Iris pigment epithelial cell (primary cell): ENCODE measurements around the gene AFF1.

ENCODE experiments used
- DNase-seq: peaks from one replicate; pipeline ENCODE4 v3.0.0-alpha.2; 2011; ENCODE audit warnings: low read depth

AFF1 gene

DNA sequence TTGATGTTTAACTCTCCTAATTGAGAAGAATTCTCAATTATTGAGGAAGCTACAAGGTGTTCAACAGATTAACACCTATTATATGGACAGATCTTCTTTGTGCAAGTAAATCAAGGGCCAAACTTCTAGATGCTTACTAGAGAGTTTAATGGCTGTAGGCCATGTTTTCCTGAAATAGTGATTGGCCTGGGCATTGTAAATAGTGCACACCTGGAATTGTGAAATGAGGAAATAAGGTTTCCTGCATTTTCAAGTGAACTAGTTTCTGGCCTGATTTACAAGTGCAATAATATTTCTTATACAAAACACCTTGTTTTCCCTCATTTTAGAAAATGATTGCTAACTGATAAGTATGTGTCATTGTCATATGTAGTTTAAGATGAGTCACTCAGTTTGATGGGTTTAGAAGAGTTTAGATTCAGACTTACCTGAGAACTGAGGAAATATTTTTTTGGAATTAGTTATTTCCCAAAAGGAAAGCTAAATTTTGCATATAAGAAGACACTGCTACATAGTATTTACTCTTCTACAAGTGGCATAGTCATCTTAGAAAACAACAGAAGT is 21.2 kb downstream of the AFF1 start:
- no peak for DNase-seq

DNA sequence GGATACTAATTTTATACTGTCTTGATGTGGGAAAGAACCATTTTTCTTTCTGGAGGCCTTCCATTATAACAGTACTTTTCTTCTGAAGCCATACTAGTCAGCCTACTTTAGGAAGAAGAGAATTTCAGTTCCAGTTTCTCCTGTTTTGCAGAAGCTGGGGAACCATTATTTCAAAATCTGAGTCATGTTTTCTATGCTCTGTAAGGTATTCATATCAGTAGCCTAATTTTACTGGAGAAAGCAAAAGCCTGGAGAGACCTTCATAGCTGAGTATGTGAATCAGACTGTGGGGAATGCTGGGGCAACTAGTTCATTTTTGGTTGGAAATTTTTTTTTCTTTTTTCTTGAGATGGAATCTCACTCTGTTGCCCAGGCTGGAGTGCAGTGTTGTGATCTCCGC is 22.4 kb downstream of the AFF1 start:
- DNase-seq: peak; percentile 82

DNA sequence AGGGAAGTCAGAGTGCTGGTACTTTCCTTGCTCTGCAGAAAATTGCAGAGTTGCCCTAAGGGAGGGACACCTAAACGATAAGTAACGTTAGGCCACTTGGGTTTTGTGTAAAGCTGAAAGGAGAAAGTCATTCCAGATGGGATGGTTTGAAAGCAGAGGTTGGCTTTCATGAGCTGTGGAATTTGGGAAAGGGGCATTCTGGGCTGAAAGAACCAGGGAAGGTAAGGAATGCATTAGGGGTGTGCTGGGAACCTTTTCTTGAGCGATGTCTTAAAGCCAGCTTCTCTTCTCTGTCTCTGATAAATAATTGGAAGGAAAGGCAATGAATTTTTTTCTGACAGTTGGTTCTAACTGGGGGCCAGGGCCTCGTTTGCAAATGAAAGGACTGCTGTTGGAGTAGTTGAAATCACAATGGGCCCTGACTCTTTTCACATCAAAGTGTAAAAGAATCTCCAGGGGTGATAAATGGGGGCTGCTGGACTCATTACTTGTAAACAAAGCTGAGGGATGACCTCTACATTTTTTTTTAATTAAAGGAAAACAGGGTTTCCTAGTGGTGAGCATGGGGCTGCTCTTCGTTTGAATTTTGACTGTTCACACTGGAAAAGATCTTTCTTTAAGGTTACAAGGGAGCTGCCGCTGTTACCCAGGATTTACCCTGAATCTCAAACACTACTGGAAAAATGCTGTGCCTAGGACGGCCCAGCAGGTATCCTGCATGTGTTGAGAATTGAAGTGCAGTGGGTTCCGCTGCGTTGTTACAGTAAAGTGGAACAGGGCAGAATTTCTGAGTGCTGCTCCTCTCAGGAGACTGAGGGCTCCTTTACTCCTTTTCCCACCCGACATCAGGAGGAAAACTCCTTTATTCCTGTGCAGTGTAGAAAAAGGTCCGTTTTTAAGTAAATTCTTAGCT is 25.0 kb downstream of the AFF1 start:
- no peak for DNase-seq

DNA sequence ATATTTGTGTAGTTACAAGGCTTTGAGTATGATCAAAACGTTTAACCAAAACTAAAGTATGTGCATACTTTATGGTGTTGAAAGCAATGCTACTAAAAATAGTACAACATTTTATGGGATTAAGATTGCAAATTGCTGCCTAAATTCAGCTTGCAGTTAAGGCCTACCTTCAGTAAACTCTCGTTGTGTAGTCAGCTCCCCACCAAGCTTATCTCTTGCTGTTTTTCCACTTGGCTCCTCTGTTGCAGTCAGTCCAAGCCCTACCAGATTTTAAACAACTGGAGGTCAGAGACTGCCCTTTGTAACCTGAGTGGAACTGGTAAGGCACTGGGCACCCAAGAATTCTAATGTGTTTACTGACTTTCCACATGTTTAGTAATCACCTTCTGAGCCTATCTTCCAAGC is 25.7 kb downstream of the AFF1 start:
- peak; percentile 54 for DNase-seq

DNA sequence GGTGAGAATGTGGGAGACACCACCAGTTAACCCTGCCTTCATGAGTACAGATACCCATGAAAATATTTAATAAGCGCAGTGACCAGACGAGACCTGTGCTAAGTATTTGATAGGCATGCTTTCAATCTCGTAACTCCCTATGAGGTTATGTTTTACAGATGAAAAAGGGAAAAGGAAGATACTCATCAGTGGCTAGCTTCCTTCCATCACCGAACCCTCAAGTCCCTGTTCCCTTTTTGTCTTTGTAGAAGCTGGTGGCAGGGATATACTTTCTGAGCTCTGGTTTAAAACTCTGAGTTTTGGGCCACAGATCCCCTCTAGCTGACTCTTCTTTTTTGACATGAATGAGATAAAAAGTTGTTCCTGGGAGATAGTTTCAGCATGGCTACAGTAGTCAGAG is 26.3 kb downstream of the AFF1 start:
- no peak for DNase-seq

DNA sequence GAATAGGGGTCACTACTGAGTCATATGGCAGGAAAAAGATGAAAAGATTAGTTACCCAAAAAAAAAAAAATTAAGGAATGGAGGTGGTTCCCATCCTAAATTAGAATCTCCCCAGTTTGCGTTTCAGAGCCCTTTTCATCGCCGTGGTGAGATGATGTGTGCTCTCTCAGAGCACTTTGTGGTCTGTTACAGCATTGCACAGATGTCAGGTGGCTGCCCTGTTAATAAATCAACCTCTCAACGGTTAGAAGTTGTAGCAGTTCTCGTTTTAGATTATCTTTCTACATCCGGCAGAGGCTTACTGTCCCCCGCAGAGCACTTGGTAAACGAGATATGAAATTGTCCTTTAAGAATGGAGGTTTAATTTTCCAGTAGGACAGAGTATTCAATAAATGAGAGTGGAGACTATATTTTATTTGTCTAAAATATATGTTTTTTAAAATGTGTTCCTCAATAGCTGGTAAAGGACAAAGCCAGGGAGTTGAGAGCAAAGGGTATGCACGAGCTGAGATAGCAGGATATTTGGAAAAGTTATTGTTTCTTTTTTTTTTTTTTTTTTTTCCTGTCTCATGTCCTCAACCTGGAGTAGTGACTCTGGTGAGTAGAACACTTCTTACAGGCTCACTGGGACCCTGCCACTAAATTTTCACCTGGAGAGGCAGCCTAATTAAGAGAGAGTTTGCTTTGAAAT is 26.9 kb downstream of the AFF1 start:
- no peak for DNase-seq

DNA sequence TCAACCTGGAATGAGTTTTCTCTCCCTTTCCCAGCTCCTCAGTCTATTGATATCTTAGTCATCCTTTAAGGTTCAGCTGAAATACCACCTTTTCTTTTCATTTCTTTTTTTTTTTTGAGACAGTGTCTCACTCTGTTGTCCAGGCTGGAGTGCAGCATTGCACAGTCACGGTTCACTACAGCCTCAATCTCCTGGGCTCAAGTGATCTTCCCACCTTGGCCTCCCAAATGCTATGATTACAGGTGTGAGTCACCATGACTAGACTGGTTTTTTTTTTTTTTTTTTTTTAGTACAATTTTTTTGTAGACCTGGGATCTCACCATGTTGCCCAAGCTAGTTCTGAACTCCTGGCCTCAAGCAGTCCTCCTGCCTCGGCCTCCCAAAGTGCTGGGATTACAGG is 28.9 kb downstream of the AFF1 start:
- DNase-seq: peak; percentile 50

DNA sequence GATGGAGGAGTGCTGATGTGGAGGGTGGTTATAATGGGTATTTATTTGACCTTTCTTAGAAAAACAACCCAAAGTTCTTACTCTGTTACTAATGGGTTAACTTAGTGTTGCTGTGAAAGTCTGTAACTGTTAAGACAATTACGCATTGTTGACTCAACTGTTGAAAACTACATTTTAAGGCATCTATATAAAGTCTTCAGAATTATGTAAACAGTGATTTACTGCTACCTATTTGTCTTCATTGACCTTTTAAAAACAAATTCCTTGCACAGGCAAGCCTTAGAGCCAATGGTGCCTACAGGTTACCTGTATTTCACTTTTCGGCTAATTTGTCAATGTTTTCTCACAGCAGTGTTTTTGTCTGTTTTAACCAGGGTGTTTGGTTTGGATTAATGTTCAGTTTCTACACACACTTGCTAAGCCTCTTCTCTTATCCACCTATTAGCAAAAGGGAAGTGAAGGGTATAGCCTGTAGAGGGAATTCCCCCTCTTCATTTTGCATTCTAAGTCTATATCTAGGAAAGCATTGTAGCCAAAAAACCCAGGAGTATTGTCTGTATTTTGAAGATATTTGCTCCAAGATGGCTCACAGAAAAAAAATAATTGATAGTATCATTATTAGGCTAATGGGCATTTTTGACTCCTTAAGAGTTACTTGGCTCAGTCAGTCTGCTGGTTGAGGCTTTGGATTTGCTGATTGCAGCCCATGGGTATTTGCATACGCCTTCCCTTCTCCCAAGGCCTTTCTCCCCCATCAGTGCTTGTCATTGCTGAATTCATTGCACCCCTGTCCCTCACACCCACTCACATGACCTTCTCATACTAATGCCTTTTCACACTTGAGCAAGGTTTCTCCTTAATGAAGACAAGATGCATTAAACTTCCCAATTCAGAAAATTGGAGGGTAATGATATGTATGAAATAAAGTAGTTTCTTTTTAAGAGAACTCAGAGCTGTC is 30.5 kb downstream of the AFF1 start:
- no peak for DNase-seq

DNA sequence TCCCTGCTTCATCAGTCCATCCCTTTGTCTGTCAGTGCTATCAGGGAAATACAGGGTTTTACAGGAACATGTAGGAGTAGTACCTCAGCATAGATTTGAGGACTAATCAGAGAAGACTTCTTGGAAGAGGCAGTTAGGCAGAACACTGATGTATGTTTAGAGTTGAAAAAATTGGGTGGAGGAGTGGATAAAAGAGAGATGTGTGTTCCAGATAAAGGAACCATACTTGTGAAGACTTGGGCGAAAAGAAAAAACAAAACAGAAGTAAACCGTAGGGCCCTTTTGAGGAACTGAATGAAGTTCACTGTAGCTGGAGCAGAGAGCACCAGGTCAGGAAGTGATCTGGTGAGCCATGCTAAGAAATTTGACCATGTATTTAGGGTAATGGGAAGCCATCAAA is 32.3 kb downstream of the AFF1 start:
- no peak for DNase-seq

DNA sequence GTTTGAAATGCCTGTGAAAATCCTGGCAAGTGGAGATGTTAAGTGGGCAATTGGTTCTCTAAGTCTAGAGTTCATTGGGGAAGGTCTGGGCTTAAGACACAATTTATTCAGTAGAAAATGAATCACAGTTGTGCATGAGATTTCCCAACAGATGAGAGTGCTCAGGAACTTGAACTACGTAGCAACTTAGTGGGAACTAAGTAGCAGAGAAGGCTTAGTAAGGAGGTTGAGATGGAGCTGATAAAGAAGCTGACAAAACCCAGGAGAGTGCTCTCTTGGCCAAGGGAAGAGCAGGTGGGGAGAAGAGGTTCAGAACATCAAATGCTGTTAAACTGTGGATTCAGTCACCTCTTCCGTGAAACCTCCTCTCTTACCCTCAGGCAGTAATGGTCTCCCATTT is 33.0 kb downstream of the AFF1 start:
- DNase-seq: peak; percentile 94

DNA sequence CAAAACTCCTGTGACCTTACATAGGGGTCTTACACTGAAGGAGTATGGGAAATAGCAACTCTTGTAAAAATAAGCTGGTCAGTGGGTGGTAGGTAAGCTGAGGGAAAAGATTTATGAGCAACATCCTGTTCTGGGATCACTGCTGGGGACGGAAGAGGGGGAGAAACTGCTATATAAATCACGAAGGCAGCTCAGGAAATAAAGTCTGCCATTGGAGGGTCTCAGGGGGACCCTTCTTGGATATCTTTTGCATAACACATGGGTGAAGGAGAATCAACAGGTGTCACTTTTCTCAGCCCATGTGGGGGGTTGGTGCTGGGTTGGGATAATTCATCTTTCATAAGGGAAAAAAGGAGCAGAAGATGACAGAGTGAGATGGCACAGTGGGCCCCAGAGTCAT is 33.7 kb downstream of the AFF1 start:
- no peak for DNase-seq

DNA sequence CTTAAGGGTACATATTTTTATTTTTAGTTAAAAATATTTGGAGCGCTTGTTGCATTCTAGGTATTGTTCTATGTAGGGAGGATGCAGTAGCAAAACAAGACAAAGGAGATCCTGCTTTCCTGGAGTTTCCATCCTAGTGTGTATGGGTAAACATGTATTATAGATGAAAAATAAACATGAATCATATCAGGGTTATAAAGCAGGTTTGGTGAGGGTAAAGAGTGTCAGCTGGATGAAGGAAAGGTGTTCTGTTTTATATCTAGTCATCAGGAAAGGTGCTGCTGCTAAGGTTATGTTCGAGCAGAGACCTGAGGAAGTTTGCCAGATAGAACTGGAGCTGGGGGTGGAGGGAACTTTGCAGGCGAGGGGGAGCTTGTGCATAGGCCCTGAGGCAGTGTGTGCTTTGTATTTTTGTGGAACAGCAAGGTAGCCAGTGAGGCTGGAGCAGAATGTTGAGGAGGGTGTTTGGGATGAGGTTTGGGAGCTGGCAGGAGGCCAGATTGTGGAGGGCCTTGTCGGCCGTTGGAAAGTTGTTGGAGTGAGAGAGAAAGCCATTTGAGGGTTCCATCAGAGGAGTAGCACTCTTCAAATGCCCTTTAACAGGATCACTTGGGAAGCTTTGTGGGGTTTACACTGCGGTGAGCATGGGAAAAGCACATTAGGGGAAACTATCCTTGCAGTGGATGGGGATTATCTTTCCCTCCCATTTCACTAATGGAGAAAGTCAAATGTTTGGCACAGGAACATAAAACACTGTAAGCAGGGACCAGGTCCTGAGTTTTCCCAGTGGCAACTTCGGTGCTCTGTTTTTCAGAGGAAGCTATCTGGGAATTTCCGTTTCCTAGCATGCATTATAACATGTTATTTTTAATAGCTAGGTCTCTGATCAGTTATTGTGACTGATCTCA is 35.9 kb downstream of the AFF1 start:
- DNase-seq: no peak

DNA sequence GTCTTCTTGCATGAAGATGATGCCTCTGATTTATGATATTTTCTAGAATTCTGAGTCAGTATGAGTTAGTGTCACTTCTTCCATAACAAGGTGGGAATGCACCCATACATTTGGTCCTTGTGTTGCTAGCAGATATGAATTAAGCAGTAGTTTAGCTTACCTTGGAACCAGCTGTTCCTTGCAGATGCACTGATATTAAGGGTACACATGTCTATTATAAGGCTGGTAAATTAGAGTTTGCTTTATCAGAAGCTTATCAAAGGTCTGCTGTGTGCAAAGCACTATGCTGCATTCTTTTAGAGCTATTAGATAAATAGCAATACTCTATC is 36.5 kb downstream of the AFF1 start:
- DNase-seq: no peak

DNA sequence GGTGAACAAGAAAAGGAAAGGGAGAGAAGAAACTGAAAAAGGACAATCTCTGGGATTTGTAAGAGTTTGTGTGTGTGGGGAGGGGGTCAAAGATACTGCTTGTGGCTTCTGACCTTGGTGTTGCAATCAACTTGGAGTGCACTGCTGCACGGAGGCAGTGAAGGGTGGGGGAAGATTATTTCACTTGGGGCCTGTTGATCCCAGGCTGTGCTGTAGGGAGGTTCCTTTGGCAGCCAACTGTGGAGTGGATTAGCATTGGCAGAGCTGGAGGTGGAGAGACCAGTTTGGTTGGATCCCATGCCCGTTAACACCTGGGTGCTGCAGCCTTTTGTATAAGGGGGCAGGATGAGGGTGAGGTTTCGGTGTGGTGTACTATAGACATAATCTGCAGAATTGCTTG is 38.2 kb downstream of the AFF1 start:
- peak; percentile 40 for DNase-seq

DNA sequence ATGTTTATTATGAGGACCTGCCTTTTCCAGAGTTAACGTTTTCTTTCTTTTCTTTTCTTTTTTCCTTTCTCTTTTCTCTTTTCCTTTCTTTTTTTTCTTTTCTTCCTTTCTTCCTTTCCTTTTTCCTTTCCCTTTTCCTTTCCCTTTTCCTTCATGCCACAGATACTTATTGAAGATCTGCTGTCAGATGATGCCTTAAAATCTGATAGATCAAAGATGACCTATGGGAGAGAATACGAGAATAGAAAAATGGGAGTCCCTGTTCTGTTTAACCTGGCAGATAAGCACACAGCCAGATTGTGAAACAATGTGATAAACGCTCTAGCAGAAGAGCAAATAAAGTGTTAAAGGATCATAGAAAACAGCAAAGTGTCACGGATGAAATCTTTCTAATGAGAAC is 38.9 kb downstream of the AFF1 start:
- no peak for DNase-seq

DNA sequence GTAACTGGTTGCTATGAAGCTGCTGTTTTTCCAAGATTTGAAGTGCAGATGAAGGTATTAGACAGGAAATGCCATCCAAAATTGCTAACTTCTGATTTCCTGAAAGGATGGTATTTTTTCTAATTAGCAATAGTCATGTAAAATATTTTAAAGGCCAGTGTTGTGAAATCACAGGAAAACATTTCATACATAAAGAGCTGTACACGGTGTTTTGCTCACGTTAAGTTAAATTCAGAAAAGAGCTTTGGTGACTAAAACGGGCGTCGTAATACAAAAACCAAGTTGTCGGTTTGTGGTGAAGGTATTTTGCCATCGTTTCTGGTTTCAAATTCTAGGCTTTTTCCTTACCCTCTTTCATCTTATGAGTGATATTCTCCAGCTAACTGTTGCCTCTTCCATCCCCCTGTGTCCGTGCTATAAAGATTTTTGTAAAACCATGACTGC is 39.8 kb downstream of the AFF1 start:
- DNase-seq: peak; percentile 50

DNA sequence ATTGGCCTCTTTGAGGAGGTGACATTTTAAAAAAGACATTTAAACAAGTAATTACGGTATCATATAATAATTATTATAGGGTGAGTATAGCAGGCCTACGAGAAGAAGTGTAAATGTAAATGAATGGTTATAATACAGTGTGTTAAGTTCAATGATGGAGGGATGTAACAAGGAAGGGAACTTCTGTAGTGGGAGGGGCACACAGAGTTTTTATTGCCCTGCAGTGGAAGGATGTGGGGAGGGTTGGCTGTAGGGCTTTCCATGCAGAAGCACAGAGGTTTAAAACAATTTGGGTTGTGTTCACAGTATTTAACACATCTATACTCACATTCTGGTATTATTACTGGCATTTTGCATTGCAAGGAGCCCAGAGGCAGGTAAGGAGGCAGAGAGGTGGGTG is 41.1 kb downstream of the AFF1 start:
- DNase-seq: no peak

DNA sequence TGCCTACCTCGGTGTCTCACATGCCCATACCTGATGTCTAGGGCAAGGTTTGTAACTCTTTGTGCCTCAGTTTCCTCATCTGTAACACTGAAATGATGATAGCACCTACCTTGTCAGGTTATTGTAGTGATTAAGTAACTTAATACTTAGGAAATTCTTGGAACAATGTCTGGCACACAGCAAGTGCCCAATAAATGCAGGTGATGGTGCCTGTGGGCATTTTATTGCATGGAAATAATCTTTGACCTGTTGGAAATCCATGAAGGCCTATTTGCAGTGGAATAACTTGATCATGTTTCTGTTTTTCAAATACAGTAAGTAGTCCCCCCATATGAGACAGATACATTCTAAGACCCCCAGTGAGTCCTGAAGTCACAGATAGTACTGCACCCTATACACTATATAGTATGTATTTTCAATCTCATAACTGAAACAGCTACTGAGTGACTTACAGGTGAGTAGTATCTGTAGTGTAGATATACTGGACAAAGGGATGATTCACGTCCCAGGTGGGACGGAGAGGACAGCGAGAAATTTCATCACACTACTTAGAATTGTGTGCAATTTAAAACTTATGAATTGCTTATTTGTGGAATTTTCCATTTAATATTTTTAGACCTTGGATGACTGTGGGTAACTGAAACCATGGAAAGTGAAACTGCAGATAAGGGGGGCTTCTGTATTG is 42.1 kb downstream of the AFF1 start:
- no peak for DNase-seq

DNA sequence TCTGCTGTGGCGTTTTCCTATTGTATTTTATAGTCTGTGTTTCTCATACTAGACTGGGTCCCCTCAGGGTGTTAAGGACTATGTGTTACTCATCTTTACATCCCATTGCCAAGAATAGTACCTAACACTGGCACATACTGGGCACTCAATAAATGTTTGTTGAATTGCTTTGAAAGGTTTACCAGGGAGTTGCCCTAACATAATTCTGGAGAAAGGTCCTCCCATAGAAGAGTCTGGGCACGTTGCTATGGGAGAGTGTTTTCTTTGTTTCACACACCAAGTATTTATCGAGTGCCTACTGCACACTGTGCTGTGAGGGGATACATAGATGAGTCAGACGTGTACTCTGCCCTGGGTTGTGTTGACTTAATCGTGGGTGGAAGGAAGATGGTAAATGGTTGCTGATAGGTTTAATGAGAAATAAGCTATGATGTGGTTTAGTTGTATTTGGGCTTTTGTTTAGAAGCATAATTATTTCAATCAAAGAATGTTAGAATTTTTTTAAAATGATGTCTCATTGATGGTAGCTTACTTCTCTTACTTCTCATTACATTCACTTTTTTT is 42.9 kb downstream of the AFF1 start:
- DNase-seq: peak; percentile 87

DNA sequence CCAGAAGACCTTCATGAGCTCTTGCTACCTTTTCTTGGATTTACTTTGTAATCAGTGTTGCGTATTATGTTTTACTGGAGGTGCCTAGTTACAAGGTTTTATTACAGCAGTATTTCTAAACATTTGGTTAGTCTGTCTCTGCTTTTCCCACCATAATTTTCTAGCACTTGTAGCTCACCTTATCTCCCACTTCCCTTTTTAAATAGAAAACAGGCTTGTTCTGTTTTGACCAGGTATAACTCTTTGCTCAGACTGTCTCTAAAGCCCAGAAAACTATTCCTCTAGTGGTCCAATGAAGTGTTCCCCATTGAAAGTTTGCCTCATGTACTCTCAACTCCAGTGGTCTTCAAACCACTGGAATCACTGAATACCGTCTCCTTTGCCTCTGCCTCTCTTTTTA is 43.9 kb downstream of the AFF1 start:
- DNase-seq: no peak
